A673 (cell line): ENCODE results near the gene RNF13. TPM values are rescaled to one million over a fixed set of nuclear protein-coding genes. Genes with fewer than 3 reads are reported as not detected.
"Not testable (repeated sequence)": the region's sequence is repeated elsewhere in the genome, so short reads cannot be mapped to it uniquely, and the experiment has no call there.

Source experiments
- BruUV-seq: library from RNA; stranded (reverse); fragments of 400-500 nt; replicated peaks from 2 replicates; lab custom pipeline; 2021; lab: Mats Ljungman, UMichigan
- CTCF ChIA-PET: fragments of 300-600 bp; sonication (Branson Sonifier 250); formaldehyde crosslinking; loops from one replicate; lab custom pipeline; 2022; ENCODE audit warnings: antibody characterized with exemption; lab: Charles Lee
- POLR2A ChIA-PET: fragments of 300-600 bp; sonication (Branson Sonifier 250); formaldehyde crosslinking; loops from one replicate; lab custom pipeline; 2022; ENCODE audit warnings: antibody characterized with exemption; ENCODE audit not compliant: low non-redundant PET; lab: Charles Lee
- DNase-seq: peaks from one replicate; pipeline ENCODE4 v3.0.0-alpha.2; 2015; ENCODE audit warnings: low spot score
- H3K27ac ChIP-seq: fragments of 200-600 bp; sonication (generic); 2 replicates; pipeline ENCODE4 v1.5.1; 2016; ENCODE audit warnings: mixed run types, low read depth, mild to moderate bottlenecking, mixed read lengths, antibody characterized with exemption, low read length; ENCODE audit not compliant: poor library complexity, severe bottlenecking
- H3K27me3 ChIP-seq: fragments of 200-600 bp; sonication (generic); replicated peaks from 2 replicates; pipeline ENCODE4 v1.6.1; 2017; ENCODE audit warnings: mixed run types, low read depth, mild to moderate bottlenecking, mixed read lengths, antibody characterized with exemption, low read length; ENCODE audit not compliant: insufficient read depth, poor library complexity
- H3K36me3 ChIP-seq: fragments of 200-600 bp; sonication (generic); 2 replicates; pipeline ENCODE4 v1.6.1; 2016; ENCODE audit warnings: mixed run types, mild to moderate bottlenecking, mixed read lengths, antibody characterized with exemption, low read length; ENCODE audit not compliant: insufficient read depth, poor library complexity, severe bottlenecking
- H3K4me1 ChIP-seq: fragments of 200-600 bp; sonication (generic); 2 replicates; pipeline ENCODE4 v1.6.1; 2017; ENCODE audit warnings: mixed run types, mild to moderate bottlenecking, mixed read lengths, antibody characterized with exemption, low read length; ENCODE audit not compliant: insufficient read depth, poor library complexity, severe bottlenecking
- H3K4me3 ChIP-seq: fragments of 200-600 bp; sonication (generic); 2 replicates; pipeline ENCODE4 v1.5.1; 2016; ENCODE audit warnings: low read depth, mixed run types, mild to moderate bottlenecking, mixed read lengths, low read length; ENCODE audit not compliant: poor library complexity, severe bottlenecking
- H3K9me3 ChIP-seq: fragments of 200-600 bp; sonication (generic); 2 replicates; pipeline ENCODE4 v1.6.1; 2016; ENCODE audit warnings: mixed run types, low read depth, mild to moderate bottlenecking, mixed read lengths, antibody characterized with exemption, low read length; ENCODE audit not compliant: poor library complexity, severe bottlenecking
- EZH2 ChIP-seq: fragments of 200-600 bp; sonication (generic); IDR thresholded peaks from 2 replicates; pipeline ENCODE4 v1.6.1; 2017; ENCODE audit warnings: borderline replicate concordance, low read depth, mild to moderate bottlenecking, mixed read lengths, antibody characterized with exemption, low read length; ENCODE audit not compliant: poor library complexity, severe bottlenecking
- intact Hi-C: fragments of 100-400 bp; cut with micrococcal nuclease; formaldehyde crosslinking; loops from one replicate; pipeline ENCODE4 v1.10.0; 2022; ENCODE audit not compliant: unreplicated experiment
- total RNA-seq: library from RNA; stranded (reverse); gene quantifications from 2 replicates; pipeline ENCODE4 v1.2.3, GENCODE V29; 2021
- TF ChIP-seq, protein P1 (sequence below): fragments of 300-800, 200-600 bp; sonication (generic); conservative IDR thresholded peaks from 2 replicates; pipeline ENCODE4 v1.5.1; 2017; ENCODE audit warnings: low read depth, mild to moderate bottlenecking, antibody characterized with exemption, low read length, moderate library complexity, mixed read lengths

Gene RNF13
- total RNA-seq, 1 experiment from 2014 or later, result 21.7 TPM

- CTCF ChIA-PET, result no interaction called here
- Histone ChIP-seq H3K36me3 (peaks cover 3% of the 10 kb centered on the region), H3K4me1 (no peaks in the 10 kb centered on the region), H3K27me3 (no peaks in the 10 kb centered on the region), H3K27ac (no peak overlapping the region), H3K9me3 (peaks cover 19% of the 10 kb centered on the region), H3K4me3 (no peak overlapping the region)
- POLR2A ChIA-PET, result no interaction called here
- intact Hi-C loops, result no loop called here
- no peak for DNase-seq
- TF ChIP-seq, protein P1, sequence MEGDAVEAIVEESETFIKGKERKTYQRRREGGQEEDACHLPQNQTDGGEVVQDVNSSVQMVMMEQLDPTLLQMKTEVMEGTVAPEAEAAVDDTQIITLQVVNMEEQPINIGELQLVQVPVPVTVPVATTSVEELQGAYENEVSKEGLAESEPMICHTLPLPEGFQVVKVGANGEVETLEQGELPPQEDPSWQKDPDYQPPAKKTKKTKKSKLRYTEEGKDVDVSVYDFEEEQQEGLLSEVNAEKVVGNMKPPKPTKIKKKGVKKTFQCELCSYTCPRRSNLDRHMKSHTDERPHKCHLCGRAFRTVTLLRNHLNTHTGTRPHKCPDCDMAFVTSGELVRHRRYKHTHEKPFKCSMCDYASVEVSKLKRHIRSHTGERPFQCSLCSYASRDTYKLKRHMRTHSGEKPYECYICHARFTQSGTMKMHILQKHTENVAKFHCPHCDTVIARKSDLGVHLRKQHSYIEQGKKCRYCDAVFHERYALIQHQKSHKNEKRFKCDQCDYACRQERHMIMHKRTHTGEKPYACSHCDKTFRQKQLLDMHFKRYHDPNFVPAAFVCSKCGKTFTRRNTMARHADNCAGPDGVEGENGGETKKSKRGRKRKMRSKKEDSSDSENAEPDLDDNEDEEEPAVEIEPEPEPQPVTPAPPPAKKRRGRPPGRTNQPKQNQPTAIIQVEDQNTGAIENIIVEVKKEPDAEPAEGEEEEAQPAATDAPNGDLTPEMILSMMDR, result no peak
- TF ChIP-seq EZH2, result no peak
- no TSS peak for BruUV-seq
These were observed 128.2 kb downstream of the RNF13 start for GRCh38 chr3:149941186-149941585.

DNA sequence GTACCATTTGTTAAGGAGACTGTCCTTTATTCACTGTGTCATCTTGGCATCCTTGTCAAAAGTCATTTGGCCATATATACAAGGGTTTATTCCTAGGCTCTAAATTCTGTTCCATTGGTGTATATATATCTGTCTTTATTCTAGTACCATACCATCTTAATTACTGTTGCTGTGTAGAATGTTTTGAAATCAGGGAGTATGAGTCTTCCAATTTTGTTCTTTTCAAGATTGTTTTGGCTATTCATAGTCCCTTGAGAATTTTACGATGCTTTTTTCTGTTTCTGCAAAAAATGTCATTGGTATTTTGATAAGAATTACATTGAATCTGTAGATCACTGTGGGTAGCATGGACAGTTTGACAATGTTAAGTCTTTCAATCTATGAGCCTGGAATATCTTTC lies 128.9 kb downstream of the RNF13 start:
- H3K27ac ChIP-seq, result no peak overlapping the region
- ChIA-PET CTCF (no interaction called here), POLR2A (no interaction called here)
- no peaks in the 10 kb centered on the region for H3K4me1 ChIP-seq
- peaks cover 22% of the 10 kb centered on the region for H3K9me3 ChIP-seq
- intact Hi-C loops, result no loop called here
- no TSS peak for BruUV-seq
- H3K36me3 ChIP-seq, result peaks cover 9% of the 10 kb centered on the region
- no peak for TF ChIP-seq EZH2
- TF ChIP-seq, protein P1, result no peak
- no peak overlapping the region for H3K4me3 ChIP-seq
- no peak for DNase-seq
- no peaks in the 10 kb centered on the region for H3K27me3 ChIP-seq

GRCh38 chr3:149942409-149942808 lies 129.4 kb downstream of the RNF13 start:
- BruUV-seq, result no TSS peak
- no peaks in the 10 kb centered on the region for H3K27me3 ChIP-seq
- no peak overlapping the region for H3K27ac ChIP-seq
- no peak overlapping the region for H3K4me3 ChIP-seq
- H3K9me3 ChIP-seq, result peaks cover 23% of the 10 kb centered on the region
- ChIA-PET CTCF (no interaction called here), POLR2A (no interaction called here)
- TF ChIP-seq, protein P1, result no peak
- TF ChIP-seq EZH2, result no peak
- H3K36me3 ChIP-seq, result peaks cover 9% of the 10 kb centered on the region
- no peak for DNase-seq
- no peaks in the 10 kb centered on the region for H3K4me1 ChIP-seq
- intact Hi-C loops, result no loop called here

GRCh38 chr3:149943966-149944365 lies 131.0 kb downstream of the RNF13 start:
- H3K36me3 ChIP-seq, POLR2A ChIA-PET, intact Hi-C loops, H3K4me1 ChIP-seq, CTCF ChIA-PET, DNase-seq, H3K27me3 ChIP-seq, H3K4me3 ChIP-seq, BruUV-seq, H3K27ac ChIP-seq: not testable (repeated sequence)
- peaks cover 29% of the 10 kb centered on the region for H3K9me3 ChIP-seq
